NAMALWA (cell line): Measurements from ENCODE around the gene MBD3L1.

ENCODE experiments used
- DNase-seq: peaks from one replicate; pipeline ENCODE4 v3.0.0-alpha.2; 2015; ENCODE audit warnings: low spot score

MBD3L1 gene

DNA sequence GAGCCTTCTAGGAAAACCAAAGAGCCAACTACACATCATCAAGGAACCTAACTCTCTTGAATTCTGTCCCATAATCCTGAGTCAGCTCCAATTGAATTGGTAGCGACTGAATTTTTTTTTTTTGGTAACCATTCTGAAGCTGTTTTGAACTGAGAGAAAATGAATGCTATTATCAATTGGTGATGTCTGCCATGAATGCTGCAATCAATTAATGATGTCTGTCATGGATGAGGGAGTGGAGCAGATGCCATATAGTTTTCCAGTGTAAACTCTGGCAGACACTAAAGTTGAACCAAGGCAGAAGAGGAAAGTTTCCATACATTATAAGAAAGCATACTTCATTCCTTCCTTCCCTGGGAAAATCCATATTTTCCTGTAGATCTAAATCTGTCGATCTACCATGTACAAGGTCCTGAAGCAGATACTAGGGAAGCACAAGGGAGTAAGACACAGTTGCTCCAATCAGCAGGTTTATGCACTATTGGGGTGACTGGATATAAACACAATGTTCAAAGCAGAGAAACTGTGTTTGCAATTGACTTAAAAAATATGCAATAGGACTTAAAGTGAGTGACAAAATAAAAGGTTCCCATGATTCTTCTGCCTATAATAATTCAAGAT lies 48.8 kb downstream of the MBD3L1 start:
- no peak for DNase-seq

DNA sequence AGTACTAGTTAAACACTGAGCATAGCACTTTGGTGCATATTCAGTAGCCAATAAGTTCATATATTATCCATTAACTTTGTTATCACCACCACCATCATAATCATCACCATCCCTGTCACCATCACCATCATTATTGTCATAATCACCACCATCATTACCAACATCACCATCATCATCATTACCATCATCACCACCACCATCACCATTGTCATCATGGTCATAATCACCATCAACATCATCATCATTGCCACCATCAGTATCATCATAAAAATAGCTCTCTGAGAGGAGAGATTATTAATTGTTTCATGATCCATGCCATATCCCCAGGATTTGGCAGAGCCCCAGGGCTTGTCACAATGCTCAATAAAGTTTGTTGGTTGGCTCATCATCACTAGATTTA lies 49.3 kb downstream of the MBD3L1 start:
- no peak for DNase-seq

DNA sequence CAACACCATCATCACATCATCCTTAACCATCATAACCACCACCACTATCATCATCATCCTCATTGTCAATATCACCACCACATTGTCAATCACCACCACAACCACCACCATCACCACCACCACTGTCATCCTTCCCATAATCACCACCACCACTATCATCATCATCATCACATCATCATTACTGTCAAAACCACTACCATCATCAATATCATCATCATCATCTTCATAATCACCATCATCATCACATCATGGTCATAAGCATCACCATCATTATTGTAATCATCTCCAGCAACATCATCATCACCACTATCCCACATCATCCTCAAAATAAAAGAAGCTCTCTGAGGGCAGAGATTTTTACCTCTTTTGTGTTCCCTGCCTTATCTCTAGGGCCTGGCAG lies 52.2 kb downstream of the MBD3L1 start:
- DNase-seq = no peak

DNA sequence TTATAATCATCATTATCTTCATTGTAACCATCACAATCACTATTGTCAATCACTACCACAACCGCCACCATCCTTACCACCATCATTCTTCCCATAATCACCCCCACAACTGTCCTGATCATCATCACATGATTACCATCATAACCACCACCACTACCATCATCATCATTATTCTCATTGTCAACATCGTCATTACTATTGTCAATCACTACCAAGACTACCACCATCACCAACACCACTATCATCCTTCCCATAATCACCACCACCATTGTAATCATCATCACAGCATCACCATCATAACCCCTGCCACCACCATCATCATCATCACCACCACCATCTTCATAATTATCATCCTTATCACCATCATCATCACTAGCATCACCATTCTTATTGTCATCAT lies 55.2 kb downstream of the MBD3L1 start:
- DNase-seq = no peak

DNA sequence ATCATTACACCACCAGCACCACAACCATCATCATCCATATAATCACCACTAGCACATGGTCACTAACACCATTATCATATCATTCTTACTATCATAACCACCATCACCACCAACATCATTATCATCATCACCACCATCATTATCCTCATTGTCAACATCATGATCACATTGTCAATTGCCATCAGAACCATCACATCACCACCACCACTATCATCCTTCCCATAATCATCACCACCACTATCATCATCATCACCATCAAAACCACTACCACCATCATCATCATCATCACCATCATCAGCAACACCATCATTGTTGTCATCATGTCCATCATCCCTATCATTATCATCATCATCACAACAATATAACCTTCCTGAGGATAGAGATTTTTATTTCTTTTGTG lies 58.1 kb downstream of the MBD3L1 start:
- DNase-seq = no peak
